ENCODE measurements around the gene POLE3.
"Not testable (repeated sequence)": the region's sequence is repeated elsewhere in the genome, so short reads cannot be mapped to it uniquely, and the experiment has no call there.

The POLE3 gene

DNA sequence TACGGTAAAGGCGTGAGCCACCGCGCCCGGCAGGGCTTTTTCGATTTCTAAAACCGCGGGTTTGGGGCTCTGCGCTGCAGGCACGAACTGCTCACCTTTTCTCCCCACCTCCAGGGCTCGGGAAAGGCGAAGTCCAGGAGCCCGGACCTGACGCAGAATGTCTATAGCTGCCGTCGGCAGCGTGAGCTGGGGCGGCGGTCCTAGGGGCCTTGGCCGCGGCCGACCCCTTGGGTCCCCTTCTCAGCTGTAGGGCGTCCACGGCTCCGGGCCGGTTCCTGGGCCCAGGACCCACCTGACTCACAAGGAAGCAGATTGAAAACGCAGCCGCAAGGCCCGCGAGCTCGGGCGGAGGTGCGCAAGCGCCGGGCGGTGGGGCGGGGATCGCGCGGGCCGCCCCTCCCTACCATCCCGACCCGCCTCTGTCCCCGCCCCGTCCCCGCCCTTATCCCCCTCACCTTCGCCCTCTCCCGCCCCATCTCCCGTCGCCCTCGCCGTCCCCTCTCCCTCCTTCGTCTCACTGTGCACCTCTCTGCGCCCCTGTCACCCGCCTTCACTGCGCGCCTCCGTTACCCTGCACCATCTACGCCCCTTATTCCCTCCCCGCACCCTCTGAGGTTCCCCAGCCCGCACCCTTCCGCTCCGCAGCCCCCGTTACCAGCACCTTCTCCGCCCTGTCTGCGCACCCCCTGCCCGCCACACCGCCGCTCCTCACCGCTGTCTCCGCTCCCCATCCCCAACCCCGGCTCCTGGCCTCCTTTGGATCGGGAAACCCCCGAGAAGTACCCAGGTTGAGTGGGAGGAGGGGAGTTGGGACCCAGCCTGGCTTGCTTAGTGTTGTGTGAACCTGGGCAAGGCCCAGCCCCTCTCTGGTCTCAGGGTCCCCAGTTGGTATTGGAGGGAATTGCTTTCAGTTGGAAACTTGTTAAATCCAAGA is 33.6 kb downstream of the POLE3 start, which contains the start of gene HDHD3:
TSS of gene HDHD3 (minus strand) at position 353 of the 934 bp plus-strand sequence. CDS start 2,632 bp downstream, outside the sequence.
- peak; percentile 96 for DNase-seq (ENCODE audit: low spot score)

DNA sequence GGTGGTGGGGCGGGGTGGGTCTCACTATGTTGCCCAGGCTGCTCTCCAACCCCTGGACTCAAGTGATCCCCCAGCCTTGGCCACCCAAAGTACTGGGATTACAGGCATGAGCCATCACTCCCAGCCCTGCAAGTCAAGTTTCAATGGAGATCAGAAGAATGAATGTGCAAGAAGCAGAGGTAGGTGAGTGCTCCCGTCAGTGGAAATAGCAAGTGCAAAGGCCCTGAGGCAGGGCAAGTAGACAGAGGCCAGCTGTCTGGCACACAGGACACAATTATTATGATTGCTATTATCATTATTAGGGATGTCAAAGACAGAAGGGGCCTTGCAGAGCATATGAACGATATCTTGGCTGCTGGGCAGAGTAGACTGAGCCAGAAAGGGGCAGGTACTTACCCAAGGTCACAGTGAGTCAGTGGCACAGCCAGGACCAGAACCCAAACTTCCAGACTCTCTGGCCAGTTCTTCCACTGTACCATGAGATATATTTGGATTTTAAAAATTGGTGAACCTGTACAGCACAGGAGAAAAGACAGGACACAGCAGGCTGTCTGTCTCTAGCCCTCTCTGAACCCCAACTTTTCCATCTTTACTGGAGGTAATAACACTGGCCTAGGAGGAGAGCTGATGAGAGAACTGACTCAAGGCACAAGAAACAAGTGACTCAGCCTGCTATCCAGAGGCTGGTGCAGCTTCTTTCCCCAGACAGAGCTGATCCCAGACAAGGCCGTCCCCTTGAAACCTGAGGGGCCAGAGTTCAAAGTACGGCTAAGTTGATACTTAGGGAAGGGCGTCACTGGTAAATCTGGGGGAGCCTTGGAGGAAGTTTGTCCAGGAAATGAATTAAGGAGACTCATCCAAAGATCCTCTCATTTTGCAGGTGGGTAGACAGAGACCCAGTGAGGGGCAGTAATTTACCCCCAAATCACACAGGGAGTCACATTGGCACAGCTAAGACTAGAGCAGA is 35.1 kb downstream of the POLE3 start:
- no peak for DNase-seq (ENCODE audit: low spot score)

DNA sequence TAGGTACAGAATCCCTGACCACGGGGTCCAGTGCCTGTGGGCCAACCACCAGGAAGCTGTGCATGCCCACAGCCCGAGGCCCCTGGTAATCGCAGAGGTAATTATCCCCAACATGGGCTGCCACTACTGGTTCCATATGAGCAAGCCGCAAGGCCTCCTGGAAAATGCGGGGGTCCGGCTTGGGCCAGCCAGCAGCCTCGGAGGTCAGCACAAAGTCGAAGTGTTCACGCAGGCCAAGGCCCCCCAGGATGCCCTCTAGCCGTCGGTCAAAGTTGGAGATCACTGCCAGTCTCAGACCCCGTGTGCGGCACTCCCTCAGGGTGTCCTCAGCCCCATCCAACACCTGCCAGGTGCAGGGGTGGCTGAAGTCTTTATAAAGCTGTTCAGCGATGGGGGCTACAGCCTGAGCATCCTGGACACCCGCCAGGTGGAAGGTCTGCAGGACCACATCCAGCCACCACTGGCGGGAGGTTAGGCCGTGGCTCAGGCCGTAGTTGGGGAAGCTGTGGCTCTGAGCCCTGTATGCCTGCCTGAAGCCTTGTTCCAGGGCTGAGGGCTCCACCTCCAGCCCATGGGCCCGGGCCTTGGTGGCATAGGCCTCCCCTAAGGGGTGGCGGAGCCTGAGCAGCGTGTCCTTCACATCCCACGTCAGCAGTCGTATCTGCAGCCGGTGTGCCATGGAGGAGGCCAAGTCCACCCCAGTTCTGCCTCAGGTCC is 36.6 kb downstream of the POLE3 start:
- DNase-seq (ENCODE audit: low spot score) = no peak

DNA sequence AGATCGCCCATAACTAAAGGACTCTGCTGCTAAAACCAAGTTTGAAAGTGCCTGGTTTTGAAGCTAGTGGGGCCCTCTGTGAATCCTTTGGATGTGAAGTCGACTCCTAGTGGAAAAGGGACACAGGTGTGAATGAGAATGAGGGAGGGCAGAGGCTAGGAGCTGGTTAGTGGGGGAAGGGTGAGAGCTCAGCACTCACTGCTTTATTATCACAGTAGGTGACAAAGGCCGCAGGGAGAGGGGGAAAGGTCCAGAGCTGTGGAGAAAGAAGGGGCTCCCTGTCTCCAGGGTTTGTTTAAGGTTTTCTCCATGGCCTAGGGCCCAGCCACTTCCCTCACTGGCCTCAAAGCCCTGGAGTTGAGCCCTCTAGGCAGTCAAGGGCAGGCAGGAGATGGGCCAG is 37.2 kb downstream of the POLE3 start:
- DNase-seq (ENCODE audit: low spot score) = no peak

DNA sequence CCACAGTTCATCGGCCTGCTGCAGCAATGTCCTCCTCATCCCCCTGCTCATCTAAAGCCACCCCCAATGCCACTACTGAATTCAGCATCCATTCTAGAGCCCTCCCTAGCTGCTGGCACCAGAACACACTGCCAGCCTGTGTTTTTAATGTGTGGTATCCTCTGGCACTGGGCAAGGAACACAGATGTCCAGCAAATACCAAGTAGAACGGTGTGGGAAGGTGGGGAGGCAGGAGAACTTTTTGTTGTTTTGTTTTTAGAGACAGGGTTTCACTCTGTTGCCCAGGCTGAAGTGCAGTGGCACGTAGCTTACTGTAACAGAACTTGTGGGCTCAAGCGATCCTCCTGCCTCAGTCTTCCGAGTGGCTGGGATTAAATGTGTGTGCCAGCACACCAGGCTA is 38.4 kb downstream of the POLE3 start:
- DNase-seq (ENCODE audit: low spot score) = no peak

DNA sequence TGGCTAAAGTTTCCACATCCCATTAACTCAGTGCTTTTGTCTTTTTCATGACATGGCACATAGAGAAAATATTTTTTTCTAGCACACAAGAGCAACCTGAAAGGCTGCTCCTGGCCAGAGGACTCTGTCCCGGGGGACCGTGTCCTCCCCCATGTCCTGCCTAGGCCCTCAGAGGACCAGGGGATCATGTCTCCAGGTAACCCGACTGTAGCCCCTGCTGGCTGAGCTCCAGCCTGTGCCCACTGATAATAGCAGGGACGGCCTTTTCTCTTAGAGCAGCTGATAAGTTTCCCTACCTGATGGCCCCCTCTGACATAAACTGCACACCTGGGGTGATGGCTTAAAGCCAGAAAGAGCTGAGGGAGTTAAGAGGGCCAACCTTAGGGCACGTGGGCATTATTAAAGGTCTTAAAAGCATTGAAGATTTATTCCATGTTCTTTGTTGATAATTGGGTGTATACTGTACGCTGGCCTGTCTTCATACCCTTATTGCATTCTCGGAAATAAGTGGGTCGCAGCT is 39.6 kb downstream of the POLE3 start:
- no peak for DNase-seq (ENCODE audit: low spot score)

DNA sequence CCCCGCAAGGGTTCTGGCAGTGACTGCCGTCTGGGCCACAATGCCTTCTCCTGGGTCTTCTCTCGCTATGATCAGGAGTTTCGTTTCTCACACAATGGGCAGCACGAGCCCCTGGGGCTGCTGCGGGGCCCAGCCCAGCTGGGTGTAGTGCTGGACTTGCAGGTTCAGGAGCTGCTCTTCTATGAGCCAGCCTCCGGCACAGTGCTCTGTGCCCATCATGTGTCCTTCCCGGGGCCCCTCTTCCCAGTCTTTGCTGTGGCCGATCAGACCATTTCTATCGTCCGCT is 40.7 kb downstream of the POLE3 start:
- no peak for DNase-seq (ENCODE audit: low spot score)

DNA sequence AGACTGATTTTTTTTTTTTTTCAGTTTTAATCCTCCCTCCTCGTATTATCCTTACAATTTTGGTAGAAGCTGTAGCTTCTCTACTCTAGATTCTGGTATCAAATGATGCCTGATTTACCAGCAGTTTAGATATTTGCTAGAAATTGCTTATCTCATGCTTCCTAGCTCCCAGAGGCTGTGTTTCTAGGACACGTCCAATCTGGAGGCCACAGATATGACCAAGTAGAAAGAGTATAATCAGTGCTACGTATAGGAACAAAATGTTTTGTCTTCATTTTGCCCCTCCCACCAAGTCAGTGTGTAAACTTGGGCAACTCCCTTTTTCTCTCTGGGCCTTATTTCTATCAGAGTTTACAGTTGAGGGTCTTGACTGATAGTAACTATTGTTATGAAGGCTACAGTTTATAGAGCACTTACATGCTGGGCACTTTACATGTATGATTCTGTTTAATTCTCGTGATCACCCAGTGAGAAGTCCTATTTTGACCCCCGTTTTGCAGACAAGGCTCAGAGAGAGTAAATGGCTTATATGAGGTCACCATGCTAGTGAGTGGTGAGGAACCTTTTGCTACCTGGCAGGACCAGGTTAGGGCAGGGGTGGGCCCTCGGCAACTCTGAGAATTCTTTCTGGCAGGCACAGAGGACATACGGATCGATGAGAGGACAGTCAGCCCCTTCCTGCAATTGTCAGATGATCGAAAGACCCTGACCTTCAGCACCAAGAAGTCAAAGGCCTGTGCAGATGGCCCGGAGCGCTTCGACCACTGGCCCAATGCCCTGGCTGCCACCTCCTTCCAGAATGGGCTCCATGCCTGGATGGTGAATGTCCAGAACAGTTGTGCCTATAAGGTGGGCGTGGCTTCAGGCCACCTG is 41.3 kb downstream of the POLE3 start:
- no peak for DNase-seq (ENCODE audit: low spot score)

DNA sequence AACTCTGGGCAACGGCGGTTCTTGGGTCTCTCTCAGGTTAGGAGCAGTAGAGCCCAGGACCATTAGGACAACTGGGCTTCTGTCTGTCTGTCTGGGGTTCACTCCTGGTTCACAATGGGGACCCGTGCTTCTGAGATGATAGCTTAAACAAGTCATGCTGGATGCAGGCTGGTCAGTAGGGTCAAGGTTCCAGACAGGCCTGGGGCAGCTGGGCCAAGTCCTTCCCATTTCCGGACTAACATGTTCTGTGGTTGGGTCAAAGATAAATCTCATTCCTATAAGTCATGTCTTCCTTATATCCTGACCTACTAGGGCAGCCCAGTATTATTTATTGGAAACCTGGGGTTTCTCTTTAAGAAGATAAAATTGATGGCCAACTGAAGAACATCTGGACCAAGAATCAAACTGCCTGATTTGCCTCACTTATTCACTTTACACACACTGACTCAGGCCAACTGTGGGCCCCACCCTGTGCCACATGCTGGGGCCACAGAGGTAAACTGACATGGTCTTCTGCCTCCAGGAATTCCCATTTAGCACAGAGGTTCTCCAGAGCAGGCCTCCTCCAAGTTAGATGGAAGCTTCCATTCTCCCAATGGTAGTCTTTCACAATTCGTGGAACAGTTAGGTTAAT is 42.0 kb downstream of the POLE3 start:
- DNase-seq (ENCODE audit: low spot score) = no peak

DNA sequence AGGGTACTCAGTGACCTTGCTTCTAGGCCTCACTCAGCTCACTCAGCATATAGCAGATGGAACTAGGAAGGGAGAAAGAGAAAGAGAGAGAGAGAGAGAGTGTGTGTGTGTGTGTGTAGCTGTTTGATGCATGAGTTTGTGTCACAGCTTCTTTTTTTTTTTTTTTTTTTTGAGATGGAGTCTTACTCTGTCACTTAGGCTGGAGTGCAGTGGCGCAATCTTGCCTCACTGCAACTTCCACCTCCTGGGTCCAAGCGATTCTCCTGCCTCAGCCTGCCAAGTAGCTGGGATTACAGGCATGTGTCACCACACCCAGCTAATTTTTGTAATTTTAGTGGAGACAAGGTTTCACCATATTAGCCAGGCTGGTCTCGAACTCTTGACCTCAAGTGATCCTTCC is 44.8 kb downstream of the POLE3 start:
- not testable (repeated sequence) for DNase-seq (ENCODE audit: low spot score)

DNA sequence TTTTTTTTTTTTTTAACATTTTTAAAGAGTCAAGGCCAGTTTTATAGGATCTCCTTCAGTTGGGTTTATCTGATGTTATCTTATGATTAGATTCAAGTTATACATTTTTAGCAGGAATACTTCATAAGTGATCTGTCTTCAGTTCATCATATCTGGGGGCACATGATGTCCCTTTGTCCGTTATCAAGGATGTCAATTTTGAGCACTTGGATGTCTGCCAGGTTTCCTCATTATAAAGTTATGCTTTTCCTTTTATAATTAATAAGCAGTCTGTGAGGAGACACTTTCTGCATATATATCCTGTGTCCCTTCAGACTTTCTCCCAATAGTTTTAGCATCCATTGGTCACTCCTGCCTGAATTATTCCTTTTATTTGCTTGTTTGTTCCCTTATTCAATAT is 45.5 kb downstream of the POLE3 start:
- DNase-seq (ENCODE audit: low spot score) = no peak

DNA sequence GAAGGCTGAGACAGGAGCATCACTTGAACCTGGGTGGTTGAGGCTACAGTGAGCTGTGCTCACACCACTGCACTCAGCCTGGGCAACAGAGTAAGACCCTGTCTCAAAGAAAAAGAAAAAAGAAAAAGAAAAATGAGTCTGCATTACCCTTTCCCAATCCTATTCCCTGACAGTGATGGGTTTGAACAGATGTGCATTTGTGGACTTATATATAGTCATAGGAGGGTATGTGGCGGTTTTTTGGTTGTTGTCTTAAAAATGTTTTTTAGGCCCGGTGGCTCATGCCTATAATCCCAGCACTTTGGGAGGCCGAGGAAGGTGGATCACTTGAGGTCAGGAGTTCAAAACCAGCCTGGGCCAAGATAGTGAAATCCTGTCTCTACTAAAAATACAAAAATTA is 47.1 kb downstream of the POLE3 start:
- no peak for DNase-seq (ENCODE audit: low spot score)

DNA sequence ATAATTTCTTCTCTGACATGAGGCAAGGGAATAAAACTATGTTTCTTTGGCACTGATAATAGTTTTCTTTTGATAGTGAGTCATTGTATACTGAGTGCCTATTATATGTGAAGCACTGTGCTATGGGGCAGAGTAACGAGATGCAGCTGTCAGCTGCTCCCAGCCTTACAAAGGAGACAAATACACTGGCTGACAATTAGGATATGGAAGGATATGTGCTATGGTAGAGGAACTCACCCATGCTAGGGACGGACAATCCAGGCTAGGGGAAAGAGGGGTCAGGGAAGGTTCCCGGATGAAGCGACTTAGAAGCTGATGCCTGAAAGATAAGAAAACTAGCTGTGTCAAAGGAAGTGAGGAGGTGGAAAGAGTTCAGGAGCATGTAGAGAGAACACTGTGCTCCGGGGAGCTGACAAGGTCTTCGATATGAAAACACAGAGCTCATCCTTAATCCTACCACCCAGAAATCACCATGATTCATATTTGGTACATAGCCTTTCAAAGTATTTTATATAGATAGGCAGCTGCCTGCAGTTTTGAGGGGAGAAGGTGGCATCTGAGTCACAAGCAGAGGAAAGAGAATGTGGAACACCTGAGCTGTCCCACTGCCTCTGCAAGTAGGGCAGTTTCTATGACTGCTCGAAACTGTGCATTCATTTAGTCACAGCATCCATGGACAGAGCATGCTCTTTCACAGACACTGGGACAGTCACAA is 49.0 kb downstream of the POLE3 start:
- peak; percentile 55 for DNase-seq (ENCODE audit: low spot score)

DNA sequence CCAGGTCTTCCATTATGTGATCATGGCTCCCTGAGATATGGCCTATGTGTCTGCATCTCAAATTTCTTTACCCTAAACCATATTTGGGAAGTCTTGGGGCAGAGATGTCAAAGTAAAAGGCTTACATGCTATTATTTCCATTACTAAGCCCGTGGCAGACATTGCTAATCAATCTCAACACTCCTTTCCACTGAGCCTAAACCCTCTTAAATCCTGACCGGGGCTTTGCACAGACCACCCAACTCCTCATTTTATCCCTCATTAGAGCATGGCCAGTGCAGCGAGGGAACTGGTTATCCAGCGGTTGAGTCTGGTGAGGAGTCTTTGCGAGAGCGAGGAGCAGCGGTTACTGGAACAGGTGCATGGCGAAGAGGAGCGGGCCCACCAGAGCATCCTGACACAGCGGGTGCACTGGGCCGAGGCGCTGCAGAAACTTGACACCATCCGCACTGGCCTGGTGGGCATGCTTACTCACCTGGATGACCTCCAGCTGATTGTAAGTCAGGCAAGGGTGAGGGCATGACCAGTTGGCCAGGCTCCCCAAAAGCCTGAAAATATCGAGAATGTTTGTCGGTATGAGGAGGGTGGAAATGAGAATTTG is 50.1 kb downstream of the POLE3 start:
- no peak for DNase-seq (ENCODE audit: low spot score)

DNA sequence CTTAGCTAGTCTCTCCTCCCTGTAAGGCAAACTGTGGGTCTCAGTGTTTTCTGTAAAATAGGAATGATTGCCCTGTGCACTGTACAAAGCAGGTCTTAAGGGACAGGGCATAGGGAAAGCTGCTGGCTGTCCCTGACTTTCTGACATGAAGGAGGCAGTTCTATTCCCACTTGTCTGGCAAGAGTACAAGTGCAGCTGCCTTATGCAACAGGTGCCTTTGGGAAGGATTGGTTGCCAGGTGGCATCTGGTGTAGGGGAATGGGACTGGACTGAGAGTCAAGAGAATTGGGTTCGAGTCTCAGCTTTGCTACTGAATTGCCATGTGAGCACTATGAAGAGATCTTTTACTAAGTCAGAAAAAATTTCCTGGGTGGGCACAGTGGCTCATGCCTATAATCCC is 51.1 kb downstream of the POLE3 start:
- no peak for DNase-seq (ENCODE audit: low spot score)
